SH-SY5Y (cell line): ENCODE measurements around the gene SYCP1.

ENCODE experiments used
- GATA2 ChIP-seq: IDR thresholded peaks from 2 replicates; pipeline ENCODE4 v1.6.1; 2011; ENCODE audit warnings: mild to moderate bottlenecking, low read depth, low read length
- GATA3 ChIP-seq: IDR thresholded peaks from 2 replicates; pipeline ENCODE4 v1.6.1; 2011; ENCODE audit warnings: low read depth, mild to moderate bottlenecking, low read length, moderate library complexity

DNA sequence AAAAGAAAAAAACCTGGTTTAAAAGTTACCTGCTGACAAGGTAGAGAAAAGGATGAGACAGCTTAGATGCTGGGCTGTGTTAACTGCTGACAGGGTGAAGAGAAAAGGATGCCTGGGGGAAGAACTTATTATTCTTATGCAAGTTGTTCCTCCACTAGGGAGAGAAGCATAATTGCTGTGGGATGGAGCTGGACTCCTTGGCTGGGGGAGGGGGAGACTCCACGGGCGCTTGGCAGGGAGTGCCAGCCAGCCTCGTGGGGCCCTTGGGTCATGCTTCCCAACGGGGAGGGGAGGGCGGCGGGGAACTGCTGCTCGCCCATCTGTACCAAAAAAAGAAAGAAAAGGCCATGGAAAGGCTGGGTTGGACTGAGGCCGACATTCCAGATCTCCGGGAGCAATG lies 47.2 kb downstream of the SYCP1 start:
- TF ChIP-seq GATA2, result no peak
- TF ChIP-seq GATA3, result no peak
